Measurements from ENCODE around the gene ELMO2.

DNA sequence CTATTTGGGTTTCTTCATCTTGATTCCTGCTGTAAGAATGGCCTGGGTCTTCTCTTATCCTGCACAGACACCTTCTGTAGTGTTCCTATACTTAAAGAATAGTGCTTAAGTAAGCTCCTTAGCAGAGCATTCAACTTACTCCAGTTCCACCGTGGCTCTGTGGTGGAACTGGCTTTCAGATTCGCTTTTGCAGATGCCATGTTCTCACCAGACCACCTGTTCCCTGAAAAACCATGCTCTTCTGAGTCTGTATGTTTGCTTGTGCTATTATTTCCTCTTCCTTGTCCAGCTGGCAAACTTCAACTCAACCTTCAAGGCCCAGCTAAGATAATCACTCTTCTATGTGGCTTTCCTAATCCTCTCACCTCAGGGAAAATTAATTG lies 4.9 kb downstream of the ELMO2 start:
- no peak for TF ChIP-seq EGR1 (IDR thresholded peaks at IDR 0.05)
- no peak for TF ChIP-seq MAX (IDR thresholded peaks at IDR 0.05)
- TF ChIP-seq RAD21 (IDR thresholded peaks at IDR 0.05; ENCODE audit: low read depth): no peak
- TF ChIP-seq YY1 (IDR thresholded peaks at IDR 0.05; ENCODE audit: low read depth): no peak
- TF ChIP-seq REST (IDR thresholded peaks at IDR 0.05; ENCODE audit: low read depth): no peak
- no peak for TF ChIP-seq NFIC (IDR thresholded peaks at IDR 0.05)
- TF ChIP-seq EP300 (IDR thresholded peaks at IDR 0.05; ENCODE audit: borderline replicate concordance): no peak
- no peak for TF ChIP-seq TAF1 (IDR thresholded peaks at IDR 0.05; ENCODE audit: low read depth)
- no peak for TF ChIP-seq TCF12 (IDR thresholded peaks at IDR 0.05; ENCODE audit: low read depth)
- no peak for TF ChIP-seq TEAD4 (IDR thresholded peaks at IDR 0.05)
- no peak for TF ChIP-seq CEBPB (IDR thresholded peaks at IDR 0.05)

Data from Ishikawa (cell line).